T1000 (cell line): ENCODE results near the gene ANK2.
"Not testable (repeated sequence)": the region's sequence is repeated elsewhere in the genome, so short reads cannot be mapped to it uniquely, and the experiment has no call there.

Experiments
- DNase-seq: peaks from one replicate; lab custom pipeline; 2025; ENCODE audit warnings: mixed read lengths; lab: John Stamatoyannopoulos, UW

The ANK2 gene

GRCh38 chr4:113209652-113210320 is 160.3 kb downstream of the ANK2 start:
- no peak for DNase-seq

- no peak for DNase-seq
These were observed 163.2 kb downstream of the ANK2 start for GRCh38 chr4:113212613-113213012.

- DNase-seq: no peak
These were observed 172.5 kb downstream of the ANK2 start for GRCh38 chr4:113221990-113222389.

DNA sequence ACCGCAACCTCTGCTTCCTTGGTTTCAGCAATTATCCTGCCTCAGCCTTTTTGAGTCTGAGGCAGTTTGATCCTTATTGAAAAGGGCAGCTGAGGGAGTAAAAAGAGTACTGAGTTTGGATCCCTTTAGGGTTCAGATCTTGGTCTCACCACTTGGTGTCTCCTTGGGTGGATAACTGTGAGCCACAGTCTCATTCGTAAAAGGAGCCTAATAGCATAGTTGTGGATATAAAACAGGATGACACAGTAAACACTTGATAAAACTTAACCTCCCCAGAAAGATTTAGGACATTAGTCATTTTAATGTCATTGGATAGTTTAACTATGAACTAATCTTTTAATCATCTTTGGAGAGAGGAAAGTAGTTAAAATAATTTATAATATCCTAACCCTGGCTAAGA is 173.0 kb downstream of the ANK2 start:
- DNase-seq: no peak

GRCh38 chr4:113223001-113223400 is 173.5 kb downstream of the ANK2 start:
- DNase-seq: no peak

GRCh38 chr4:113232194-113232593 is 182.7 kb downstream of the ANK2 start:
- no peak for DNase-seq

DNA sequence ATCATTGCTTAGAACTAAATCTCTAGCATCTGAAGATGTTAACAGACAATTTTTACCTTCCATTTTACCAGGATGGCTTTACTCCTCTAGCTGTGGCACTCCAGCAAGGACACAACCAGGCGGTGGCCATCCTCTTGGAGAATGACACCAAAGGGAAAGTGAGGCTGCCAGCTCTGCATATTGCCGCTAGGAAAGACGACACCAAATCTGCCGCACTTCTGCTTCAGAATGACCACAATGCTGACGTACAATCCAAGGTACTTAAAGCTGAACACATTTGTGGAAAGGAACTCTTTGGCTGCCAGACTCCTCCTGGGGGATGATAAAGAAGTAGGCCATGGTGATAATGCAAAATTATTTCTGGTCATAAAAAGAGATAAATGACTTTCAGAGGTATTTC is 187.5 kb downstream of the ANK2 start:
- no peak for DNase-seq

DNA sequence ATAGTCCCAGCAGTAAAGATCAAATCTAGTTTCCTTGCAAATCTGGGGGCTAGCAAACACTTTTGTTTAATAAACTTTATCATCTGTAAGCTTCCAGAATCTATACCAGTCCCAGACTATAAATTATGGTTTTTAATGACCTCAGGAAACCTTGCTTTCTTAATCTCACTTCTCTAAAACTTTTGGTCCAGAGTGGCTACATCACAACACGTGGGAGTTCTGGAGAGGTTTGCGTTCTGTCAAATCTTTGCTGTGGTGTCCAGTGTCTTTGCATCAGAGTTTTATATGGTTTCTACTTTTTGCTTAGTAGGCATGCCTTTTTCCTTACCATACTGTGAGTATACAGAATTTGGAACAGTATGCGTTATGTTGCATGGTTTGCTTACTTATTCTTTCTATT is 193.9 kb downstream of the ANK2 start:
- no peak for DNase-seq

DNA sequence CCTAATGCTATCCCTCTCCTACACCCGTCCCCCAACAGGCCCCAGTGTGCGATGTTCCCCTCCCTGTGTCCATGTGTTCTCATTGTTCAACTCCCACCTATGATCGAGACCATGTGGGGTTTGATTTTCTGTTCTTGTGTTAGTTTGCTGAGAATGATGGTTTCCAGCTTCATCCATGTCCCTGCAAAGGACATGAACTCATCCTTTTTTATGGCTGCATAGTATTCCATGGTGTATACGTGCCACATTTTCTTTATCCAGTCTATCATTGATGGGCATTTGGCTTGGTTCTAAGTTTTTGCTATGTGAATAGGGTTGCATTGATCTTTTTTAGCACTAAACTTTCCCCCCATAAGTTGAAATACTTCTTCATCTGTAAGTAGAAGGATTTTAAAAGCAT is 195.3 kb downstream of the ANK2 start:
- DNase-seq: not testable (repeated sequence)

DNA sequence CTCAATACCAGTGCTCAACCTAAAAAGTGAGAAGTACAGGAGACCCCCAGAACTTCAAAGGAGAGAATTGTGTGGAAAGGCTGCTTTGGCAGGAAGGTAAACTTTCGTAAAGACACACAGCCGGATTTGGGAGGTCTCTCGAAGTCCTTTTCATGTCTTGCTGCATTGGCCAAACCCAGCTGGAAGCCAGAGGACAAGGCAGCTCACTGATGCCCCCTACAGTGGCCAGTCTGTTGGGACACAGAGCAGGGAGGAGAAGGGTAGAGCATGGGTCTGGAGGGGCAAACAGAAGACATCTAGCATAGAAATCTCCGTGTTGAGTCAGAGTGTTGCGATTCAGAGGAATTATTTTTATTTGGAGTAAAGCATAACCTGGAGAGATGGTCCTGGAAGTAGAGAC is 198.9 kb downstream of the ANK2 start:
- DNase-seq: no peak

DNA sequence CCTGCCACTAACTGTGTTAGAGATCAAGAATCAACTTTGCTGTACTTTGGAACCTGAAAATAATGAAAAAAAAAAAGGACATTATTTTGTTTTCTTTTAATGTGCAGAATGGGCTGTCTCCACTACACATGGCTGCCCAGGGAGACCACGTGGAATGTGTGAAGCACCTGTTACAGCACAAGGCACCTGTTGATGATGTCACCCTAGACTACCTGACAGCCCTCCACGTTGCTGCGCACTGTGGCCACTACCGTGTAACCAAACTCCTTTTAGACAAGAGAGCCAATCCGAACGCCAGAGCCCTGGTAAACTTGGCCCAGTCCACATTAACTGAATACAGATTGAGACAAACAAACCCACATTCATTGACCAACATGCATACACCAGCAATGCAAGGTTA is 206.2 kb downstream of the ANK2 start:
- no peak for DNase-seq

GRCh38 chr4:113256946-113257345 is 207.5 kb downstream of the ANK2 start:
- no peak for DNase-seq

- DNase-seq: no peak
These were observed 211.2 kb downstream of the ANK2 start for GRCh38 chr4:113260688-113261087.

- no peak for DNase-seq
These were observed 213.8 kb downstream of the ANK2 start for GRCh38 chr4:113263274-113263673.

DNA sequence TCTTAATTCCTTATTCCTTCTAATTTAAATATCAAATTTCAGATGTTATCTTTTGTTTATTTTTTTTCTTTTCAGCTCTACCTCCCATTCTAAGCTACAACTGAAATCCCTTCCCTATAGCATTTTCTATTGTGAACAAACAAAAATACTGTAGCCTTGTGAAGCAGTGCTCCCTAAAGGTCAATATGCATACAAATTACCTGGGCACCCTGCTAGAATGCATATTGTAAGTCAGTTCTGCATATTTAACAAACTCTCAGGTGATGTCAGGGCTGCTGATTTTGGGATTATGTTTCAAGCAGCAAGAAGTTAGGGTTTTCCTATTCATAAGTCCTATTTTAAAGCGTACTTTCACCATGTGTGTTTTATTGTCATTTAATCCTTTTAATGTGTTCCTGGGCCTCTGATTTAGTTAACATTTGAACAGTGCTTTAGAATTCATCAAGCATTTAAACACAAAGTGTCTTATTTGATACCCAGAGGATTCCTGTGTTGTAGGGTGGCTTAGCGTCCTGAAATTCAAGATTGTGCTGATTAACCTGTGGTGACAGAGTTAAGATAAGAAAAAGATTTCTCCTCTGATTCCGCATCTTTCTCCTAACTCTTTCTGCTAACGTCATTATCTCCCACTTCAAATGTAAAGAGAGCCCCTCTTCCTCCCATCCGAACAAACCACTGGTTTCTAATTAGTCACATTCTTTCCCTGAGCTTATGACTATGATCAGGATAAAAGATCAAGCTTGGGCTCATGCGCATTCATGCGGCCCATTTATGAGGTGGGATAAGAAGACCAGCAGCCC is 221.3 kb downstream of the ANK2 start:
- no peak for DNase-seq

DNA sequence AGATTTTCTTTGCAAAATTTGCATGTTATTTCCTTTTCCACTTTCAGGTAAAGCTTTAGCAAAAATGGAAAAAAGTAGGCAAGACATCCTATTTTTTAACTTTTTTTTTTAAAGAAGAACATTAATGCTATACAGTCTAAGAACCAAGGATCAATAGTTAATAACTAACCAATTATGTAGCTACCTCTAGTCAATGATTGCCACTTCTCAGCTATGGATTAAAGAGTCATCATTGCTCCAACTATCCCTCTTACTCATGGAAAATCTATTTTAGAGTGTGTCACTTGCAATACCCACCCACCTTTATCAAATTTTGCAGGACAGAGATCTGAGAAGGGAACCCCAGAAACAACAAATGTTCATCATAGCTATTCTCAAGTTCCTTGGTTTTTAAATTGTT is 223.1 kb downstream of the ANK2 start:
- DNase-seq: no peak

DNA sequence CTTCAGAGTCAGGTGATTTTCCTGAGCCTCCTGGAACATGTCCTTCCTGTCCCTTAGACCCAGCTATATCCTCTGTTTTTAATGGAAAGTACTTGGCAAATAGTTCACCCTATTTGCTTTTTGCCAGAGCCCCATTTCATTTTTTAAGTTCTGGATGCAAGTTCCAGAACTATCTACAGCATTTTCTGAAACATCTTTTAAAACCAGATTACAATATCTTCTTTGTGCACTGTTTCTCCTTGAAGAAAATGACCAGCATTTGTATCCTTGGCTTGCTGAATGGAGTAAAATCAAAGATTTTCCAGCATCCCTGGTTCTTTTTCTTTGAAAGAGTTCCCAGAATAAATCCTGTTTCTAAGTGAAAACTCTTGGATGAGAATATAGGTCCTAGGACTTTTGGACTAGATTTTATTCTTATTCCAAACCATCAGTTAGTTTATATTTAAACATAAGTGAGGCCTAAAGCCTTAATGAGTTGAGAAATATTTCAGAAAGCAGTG is 224.3 kb downstream of the ANK2 start:
- no peak for DNase-seq

GRCh38 chr4:113276464-113277170 is 227.2 kb downstream of the ANK2 start:
- no peak for DNase-seq

GRCh38 chr4:113278324-113278934 is 229.0 kb downstream of the ANK2 start:
- no peak for DNase-seq

- DNase-seq: no peak
These were observed 236.0 kb downstream of the ANK2 start for GRCh38 chr4:113285501-113285900.

DNA sequence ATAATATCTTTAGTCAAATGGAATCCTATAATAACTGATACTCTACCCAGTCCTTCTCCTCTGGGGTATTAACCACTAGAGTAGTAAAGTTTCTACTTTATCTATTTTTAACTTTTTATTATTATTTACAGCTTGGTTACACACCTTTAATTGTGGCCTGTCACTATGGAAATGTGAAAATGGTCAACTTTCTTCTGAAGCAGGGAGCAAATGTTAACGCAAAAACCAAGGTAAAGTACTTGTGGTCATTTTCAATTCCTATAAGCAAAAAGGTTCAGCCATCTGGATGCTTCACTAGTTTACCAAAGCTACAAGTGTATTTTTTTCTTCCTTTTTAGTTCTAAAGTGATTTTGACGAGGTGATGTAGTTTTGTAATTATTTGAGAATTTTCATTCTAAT is 238.8 kb downstream of the ANK2 start:
- DNase-seq: no peak

DNA sequence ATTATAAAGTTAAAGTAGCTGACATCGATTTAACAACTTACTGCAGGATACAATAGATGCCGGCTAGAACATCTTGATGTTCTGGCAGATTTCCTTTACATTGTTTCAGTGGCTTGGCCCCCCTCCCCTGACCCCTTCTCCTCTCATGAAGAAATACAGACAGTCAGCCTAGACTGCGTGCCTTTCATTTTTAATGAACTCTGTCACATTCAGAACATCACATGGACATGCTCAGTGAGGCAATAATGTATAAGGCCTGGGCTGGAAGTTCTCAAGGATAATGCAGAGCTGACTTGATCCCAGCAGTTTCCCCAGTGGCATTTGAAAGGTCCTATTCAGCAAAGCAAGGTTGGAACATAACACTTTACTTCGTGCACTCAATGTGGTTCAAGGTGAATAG is 239.2 kb downstream of the ANK2 start:
- no peak for DNase-seq
